H7 (cell line): ENCODE results near the gene VRK2. TPM values are rescaled to one million over a fixed set of nuclear protein-coding genes. Genes with fewer than 3 reads are reported as not detected.
"Not testable (repeated sequence)": the region's sequence is repeated elsewhere in the genome, so short reads cannot be mapped to it uniquely, and the experiment has no call there.

Experiments
- DNase-seq: peaks from one replicate; pipeline ENCODE4 v3.0.0; 2012
- H3K27me3 ChIP-seq: 2 replicates; pipeline ENCODE4 v1.6.0; 2011; ENCODE audit warnings: mild to moderate bottlenecking, low read length; ENCODE audit not compliant: control insufficient read depth, insufficient read depth
- H3K36me3 ChIP-seq: replicated peaks from 2 replicates; pipeline ENCODE4 v1.5.1; 2011; ENCODE audit warnings: low read length; ENCODE audit not compliant: control insufficient read depth, insufficient read depth
- H3K4me3 ChIP-seq: 2 replicates; pipeline ENCODE4 v1.5.1; 2011; ENCODE audit warnings: low read depth, mild to moderate bottlenecking, control low read depth, low read length, moderate library complexity; ENCODE audit not compliant: insufficient read depth
- total RNA-seq: library from RNA; depleted of rRNA; stranded (reverse); fragments of >200 nt; shearing (Covaris generic); gene quantifications from 2 replicates; pipeline ENCODE4 v1.2.3, GENCODE V29; 2014; rRNA removed

Gene VRK2
- total RNA-seq, 1 experiment from 2014 or later: 27.0 TPM

DNA sequence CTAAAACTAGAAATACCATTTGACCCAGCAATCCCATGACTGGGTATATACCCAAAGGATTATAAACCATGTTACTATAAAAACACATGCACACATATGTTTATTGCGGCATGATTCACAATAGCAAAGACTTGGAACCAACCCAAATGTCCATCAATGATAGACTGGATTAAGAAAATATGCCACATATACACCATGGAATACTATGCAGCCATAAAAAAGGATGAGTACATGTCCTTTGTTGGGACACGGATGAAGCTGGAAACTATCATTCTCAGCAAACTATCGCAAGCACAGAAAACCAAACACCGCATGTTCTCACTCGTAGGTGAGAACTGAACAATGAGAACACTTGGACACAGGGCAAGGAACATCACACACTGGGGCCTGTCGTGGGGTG, 140.4 kb downstream of the VRK2 start:
- not testable (repeated sequence) for H3K27me3 ChIP-seq, H3K4me3 ChIP-seq, DNase-seq, H3K36me3 ChIP-seq

DNA sequence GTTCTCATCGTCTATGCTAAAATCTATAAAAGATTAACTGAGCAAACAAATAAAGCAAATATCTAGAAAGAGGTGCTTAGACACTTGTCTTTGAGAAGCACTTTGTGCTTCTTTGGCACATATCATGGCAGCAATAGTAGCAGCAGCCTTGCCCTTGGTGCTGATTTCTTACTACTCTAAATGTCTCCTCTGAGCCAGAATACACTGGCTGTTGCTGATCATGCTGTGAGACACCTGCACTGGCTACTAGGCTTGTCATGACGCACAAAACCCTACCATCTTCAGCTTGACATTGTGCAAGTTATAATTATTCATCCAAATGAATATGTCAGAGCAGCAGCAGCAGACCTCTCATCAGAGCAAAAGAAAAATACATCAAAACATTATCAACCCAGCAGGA, 147.9 kb downstream of the VRK2 start:
- DNase-seq: no peak
- Histone ChIP-seq H3K4me3 (no peak overlapping the region), H3K27me3 (no peaks in the 10 kb centered on the region), H3K36me3 (no peaks in the 10 kb centered on the region; the same call in 1 of the 2 replicates)

DNA sequence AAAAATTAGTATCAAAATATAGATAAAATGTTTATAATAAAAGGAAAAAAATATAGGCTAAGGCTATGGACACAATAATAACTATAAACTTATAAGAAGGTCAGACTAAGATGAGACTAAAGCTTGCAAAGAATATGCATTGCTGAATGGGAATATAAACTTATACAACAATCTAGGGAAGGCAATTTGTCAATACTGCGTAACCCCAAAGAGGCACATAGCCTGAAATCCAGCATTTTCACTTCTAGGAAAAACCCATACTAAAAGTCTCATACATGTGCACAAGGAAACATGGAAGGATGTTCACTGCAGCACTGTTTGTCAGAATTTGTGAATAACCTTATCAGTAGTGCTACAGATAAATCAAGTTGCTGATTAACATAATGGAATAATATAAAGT, 149.1 kb downstream of the VRK2 start:
- Histone ChIP-seq H3K4me3 (no peak overlapping the region), H3K27me3 (no peaks in the 10 kb centered on the region), H3K36me3 (no peaks in the 10 kb centered on the region; the same call in 1 of the 2 replicates)
- DNase-seq: no peak

- DNase-seq: no peak
- Histone ChIP-seq H3K36me3 (no peaks in the 10 kb centered on the region; the same call in 1 of the 2 replicates), H3K27me3 (no peaks in the 10 kb centered on the region), H3K4me3 (no peak overlapping the region)
Measured at GRCh38 chr2:58197894-58198293, 151.3 kb downstream of the VRK2 start.

GRCh38 chr2:58202404-58202803, 155.8 kb downstream of the VRK2 start:
- no peak for DNase-seq
- no peaks in the 10 kb centered on the region; the same call in none of the 2 replicates for H3K36me3 ChIP-seq
- no peak overlapping the region for H3K4me3 ChIP-seq
- no peaks in the 10 kb centered on the region for H3K27me3 ChIP-seq

DNA sequence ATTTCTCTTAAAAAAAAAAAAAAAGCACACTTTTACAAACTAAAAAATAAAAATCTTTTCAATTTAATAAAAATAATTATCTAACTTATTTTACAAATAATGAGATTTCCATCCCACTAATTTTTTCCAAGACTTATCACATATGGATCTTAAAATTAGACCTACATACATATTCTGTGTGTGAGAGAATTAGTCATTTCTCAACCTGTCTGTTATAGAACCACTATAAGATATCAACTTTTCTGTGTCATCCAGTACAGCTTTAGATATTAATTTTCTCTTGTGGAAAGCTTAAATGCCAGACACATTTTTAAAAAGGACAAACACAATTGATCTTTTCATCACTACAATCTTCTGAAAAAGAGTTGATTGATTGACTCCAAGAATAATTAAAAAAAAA, 156.4 kb downstream of the VRK2 start:
- H3K36me3 ChIP-seq: no peaks in the 10 kb centered on the region; the same call in none of the 2 replicates
- H3K4me3 ChIP-seq: no peak overlapping the region
- H3K27me3 ChIP-seq: no peaks in the 10 kb centered on the region
- DNase-seq: no peak

DNA sequence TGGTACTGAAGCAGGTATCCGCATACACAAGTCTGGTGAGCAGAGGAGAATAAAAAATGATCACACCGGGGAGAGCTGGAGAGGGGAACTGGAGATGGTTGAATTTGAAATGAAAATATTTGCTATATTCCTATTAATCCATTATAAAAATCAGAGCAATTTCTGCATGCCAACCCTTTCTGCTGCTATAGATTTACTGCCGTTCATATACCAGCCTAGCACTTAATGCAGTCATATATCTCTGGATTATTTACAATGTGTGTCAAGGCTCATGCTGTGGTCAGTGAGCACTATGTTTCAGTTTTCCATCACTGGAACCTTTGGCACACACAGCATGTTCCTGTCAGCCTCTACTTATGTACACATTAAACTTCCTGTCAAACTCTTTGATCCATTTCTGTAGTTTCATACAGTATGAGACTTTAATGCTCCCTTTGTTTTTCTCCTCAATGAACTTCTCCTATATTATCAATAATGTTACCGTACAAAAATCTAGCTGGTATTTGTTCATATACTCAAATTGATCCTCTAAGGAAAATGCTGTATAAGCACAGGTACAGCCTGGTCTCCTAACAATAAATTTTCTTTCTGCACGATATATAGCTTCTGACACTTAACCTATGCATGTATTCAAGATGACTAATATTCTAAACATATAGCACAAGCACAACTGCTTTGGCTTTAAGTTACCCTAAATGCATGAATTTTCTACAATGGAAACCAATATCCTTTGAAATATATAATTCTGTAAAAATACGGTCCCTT, 157.8 kb downstream of the VRK2 start:
- H3K27me3 ChIP-seq: no peaks in the 10 kb centered on the region

DNA sequence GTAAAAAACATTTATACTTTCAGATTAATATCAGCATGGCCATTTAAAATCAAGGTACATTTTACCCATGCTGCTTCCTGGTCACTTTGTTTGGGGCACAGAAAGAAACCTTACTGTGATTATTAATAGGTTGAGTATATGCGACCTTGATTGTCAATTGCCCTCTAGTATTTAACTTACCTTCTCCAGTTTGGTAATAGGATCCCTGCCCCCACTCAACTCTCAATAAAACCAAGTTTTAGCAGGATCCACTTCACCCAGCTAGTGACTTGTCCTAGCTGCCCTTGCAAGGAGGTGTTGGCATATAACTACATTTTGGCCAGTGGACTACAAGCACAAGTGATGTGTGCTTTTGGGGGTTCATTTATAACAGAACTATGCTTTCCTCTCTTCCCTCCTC, 160.2 kb downstream of the VRK2 start:
- Histone ChIP-seq H3K36me3 (peaks cover 4% of the 10 kb centered on the region), H3K27me3 (no peaks in the 10 kb centered on the region), H3K4me3 (no peak overlapping the region)
- no peak for DNase-seq

More for the DNA sequence above, 157.8 kb downstream of the VRK2 start:
- no peak for DNase-seq
- Histone ChIP-seq H3K36me3 (no peaks in the 10 kb centered on the region; the same call in none of the 2 replicates), H3K4me3 (no peak overlapping the region)

- Histone ChIP-seq H3K36me3 (peaks cover 4% of the 10 kb centered on the region), H3K4me3 (no peak overlapping the region), H3K27me3 (no peaks in the 10 kb centered on the region)
- peak; percentile 31 for DNase-seq
Measured at GRCh38 chr2:58207189-58207588, 160.6 kb downstream of the VRK2 start.

Other genes starting within 250 kb of the VRK2 start
- 43.3 and 46.8 TPM in 2 replicates for gene FANCL, start 194.5 kb downstream of the VRK2 start, total RNA-seq